Ovary (tissue), 3 donors: ENCODE data around the gene TENM4.

ENCODE experiments used
- POLR2A ChIP-seq: fragments of 450-650 bp; IDR thresholded peaks from one replicate; pipeline ENCODE4 v1.6.1; 2017; ENCODE audit warnings: antibody characterized with exemption, mild to moderate bottlenecking, moderate library complexity
- TF ChIP-seq, protein P1 (sequence below), 3 donors: fragments of 450-650 bp in 2 of 3; fragments of 200-600 bp in 1 of 3; IDR thresholded peaks; one replicate each; pipeline versions ENCODE4 v1.5.1 to v1.8.0; 2016 to 2022; ENCODE audit warnings: antibody characterized with exemption in 3 of 3, mild to moderate bottlenecking in 1 of 3
- donor health status: DM: no; HTN: no; CAD: no.

DNA sequence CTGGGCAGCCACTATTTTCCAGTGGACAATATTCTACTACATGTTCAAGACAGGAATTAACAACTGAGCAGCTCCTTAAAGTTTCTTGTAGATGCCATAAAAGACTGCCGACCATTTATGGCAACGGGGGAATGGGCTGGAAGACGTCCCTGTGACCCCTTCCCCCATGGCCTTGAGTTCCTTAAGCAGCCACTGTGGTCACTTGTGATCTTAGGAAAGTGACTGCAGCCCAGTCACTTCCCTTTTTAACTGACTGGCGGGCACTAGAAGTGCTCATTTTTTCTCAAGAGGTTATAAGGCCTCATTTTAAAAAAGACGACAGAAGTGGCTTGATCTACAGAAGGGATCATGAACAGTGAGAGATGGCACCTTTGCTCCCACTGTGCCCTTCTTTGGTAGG lies 713.0 kb downstream of the TENM4 start:
- TF ChIP-seq, protein P1, sequence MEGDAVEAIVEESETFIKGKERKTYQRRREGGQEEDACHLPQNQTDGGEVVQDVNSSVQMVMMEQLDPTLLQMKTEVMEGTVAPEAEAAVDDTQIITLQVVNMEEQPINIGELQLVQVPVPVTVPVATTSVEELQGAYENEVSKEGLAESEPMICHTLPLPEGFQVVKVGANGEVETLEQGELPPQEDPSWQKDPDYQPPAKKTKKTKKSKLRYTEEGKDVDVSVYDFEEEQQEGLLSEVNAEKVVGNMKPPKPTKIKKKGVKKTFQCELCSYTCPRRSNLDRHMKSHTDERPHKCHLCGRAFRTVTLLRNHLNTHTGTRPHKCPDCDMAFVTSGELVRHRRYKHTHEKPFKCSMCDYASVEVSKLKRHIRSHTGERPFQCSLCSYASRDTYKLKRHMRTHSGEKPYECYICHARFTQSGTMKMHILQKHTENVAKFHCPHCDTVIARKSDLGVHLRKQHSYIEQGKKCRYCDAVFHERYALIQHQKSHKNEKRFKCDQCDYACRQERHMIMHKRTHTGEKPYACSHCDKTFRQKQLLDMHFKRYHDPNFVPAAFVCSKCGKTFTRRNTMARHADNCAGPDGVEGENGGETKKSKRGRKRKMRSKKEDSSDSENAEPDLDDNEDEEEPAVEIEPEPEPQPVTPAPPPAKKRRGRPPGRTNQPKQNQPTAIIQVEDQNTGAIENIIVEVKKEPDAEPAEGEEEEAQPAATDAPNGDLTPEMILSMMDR (IDR thresholded peaks at IDR 0.05) = no peak
- no peak for TF ChIP-seq POLR2A
